Measurements from ENCODE around the gene FANCG.

GRCh38 chr9:35116539-35116897 is 36.8 kb upstream of the FANCG start:
- TF ChIP-seq POLR2A (IDR thresholded peaks at IDR 0.05) (no peak), CTCF (IDR thresholded peaks at IDR 0.05) (no peak)

All from uterus (tissue), 2 donors.